HG02981 (cell line): ENCODE measurements around the gene PTPRT.
"Not testable (repeated sequence)": the region's sequence is repeated elsewhere in the genome, so short reads cannot be mapped to it uniquely, and the experiment has no call there.

ENCODE experiments used
- ATAC-seq: cut with Tn5 transposase; IDR thresholded peaks from one replicate; pipeline ENCODE4 v1.9.1; 2021; ENCODE audit warnings: mild to moderate bottlenecking, moderate library complexity; ENCODE audit not compliant: unreplicated experiment

The PTPRT gene

DNA sequence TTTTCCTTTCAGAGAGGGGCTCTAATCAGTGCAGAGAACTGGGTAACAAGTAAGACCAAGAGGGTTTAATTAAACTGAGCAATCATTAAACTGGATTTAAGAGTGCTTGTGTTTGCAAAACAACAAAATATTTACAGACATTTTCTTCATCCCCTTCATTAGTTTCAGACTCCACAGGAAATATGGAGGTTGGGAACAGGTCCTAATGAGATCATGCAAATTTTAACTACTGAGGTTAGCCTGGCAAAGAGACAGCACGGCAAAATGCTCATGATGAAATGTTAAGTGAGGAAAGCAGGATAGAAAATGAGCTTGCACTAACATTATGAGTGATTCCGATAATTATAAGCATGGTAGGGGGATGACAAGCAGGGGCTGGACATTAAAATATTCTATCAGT, 268.9 kb downstream of the PTPRT start:
- no peak for ATAC-seq

DNA sequence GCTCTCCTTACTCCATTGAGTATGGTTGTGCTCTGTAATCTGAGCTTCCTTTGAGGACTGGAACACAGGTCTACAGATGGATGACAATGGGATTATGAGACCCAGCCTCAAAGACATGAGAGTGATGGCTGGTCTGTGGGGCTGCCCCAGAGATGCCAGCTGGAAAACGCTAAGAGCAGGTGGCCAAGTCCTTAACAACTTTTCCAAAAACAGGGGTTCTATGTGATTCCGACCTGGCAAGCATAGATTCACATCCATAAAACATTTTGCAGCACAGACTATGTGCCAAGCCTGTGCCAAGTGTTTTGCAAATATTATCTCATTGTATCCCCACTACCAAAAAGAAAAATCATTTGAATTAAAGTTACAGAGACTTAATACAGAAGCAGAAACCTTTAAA, 270.4 kb downstream of the PTPRT start:
- no peak for ATAC-seq

DNA sequence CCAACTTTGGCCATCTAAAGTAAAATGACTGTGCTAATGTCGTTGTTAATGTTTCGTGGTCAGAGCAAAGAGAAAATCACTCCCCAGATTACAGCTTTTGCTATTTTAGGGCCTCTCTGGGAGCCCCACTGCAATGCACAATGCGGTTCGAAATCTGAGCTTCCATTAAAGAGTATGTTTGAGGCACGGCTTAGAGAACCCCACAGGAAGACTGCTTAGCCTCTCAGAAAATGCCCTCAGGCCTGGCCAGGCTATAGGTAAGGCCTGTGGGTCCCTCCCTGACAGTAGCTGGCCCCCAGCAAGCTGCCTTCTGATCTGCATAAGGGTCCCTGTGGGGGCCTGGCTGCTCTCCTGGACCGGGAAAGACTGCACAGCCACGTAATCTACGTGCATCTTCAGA, 274.6 kb downstream of the PTPRT start:
- no peak for ATAC-seq

DNA sequence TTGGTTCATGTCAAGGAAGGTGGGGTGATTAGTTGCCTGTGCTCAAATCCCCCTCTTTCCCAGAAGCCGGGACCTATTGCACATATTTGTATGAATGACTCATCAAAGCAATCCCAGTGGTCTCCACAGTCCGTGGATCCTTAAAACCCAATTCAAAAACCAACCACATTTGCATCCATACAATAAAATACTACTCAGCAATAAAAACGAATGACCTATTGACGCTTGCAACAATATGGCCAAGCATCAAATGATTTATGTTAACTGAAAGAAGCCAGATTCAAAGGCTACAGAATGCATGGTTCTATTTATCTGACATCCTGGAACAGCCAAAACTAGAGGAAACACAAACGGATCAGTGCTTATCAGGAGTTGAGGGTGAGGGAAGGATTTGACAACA, 275.4 kb downstream of the PTPRT start:
- ATAC-seq, result no peak

DNA sequence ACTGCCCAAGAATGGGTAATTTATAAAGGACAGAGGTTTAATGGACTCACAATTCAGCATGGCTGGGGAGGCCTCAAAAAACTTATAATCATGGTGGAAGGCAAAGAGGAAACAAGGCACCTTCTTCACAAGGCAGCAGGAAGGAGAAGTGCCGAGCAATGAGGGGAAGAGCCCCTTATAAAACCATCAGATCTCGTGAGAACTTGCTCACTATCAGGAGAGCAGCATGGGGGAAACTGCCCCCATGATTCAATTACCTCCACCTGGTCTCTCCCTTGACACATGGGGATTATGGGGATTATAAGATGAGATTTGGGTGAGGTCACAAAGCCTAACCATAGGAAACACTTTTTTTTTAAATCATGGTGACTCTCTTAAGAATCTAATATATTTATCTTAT, 278.9 kb downstream of the PTPRT start:
- not testable (repeated sequence) for ATAC-seq

DNA sequence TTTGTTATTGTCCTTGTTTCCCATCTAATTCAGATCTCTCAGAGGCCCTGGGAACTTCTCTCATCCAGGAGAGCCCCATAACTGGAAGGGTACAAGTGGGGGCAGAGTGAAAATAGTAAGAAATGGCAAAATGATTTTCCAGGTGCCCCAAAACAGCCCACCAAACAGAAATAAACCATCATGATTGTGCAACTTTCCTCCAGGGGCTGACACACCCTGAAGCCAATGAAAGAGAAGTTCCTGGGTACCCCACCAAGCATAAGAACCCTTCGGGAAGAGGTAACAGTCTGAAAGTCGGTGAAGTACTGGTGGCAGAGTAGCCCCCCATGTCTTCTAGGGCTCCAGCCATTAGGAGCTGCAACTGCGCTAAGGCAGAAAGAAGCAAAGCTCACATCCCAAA, 282.0 kb downstream of the PTPRT start:
- ATAC-seq, result no peak

DNA sequence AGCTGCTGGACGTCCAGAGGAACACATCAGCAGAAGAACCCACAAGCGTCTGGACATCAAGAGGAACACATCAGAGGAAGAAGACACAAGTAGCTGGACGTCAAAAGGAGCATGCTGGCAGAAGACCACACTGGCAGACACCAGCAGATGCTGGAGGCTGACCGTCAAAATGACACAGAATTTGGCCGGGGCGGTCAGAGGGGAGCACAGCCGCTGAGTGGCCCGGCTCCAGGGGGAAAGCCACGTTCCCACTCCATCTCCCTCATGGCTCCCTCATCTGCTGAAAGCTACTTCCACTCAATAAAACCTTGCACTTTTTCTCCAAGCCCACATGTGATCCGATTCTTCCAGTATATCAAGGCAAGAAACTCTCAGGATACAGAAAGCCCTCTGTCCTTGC, 283.6 kb downstream of the PTPRT start:
- ATAC-seq, result no peak

DNA sequence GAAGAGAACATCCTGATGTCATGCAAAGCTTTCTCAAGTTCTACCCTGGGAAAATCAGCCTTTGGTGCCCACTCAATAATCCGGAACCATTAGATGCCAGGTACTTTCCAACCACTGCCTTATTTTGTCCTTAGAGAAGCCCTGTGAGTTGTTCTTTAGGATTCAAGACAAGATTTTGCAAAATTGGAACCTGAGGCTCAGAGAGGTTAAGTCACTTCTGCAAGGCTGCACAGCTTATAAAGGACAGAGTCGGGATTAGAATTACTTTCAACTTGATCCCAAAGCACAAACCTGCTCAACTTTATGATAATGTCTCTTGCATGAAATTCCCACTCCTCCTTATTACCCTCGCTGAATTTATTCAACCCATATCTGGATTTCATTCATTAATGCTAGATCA, 287.2 kb downstream of the PTPRT start:
- ATAC-seq, result no peak

DNA sequence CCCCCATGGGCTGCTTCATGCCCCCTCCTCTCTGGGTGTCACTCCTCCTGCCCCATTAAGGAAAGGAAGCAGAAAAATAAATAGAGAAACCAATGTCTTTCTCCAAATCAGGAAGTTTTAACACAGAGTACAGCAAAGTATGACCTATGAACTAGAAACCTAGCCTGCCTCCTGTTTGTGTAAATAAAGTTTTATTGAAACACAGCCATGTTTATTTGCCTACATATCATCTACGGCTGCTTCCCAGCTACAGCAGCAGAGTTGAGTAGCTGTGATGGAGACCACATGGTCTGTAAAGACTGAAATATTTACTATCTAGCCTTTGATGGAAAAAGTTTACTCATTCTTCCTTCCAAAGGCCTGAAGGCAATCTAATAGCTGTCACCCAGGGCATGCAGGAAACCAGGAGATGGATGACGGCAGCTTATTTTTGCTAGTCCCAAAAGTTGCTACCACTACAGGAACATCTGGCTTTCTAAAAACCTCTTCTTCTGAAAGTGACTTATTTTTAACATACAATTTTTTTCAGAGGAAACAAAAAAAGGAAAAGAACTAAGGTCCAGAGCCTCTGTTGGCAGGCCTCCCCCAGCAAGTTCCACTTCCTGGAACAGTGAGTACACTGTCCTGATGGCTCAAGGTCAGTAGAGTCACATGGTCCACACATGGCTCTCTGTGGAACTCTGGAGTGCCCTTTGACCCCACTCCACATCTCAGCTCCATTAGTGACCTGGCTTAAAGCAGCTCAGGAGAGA, 287.8 kb downstream of the PTPRT start:
- ATAC-seq, result no peak

DNA sequence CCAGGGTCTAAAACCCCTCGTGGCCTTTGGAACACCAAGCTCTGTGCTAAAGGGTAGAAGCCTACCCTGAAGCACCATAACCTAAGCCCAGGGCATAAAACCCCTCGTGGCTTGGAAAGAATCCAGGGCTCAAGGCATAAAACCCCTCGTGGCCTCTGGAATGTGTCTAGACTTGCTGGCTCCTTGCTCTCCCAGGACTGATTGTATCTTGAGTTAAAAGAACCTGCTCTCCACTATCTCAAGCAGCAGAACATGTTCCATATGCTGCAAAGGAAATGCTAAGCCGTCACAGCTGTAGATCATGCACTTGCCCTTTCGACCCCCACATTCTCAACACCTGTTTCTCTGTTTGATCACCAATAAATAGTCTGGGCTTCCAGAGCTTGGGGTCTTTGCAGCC, 288.9 kb downstream of the PTPRT start:
- ATAC-seq, result not testable (repeated sequence)

DNA sequence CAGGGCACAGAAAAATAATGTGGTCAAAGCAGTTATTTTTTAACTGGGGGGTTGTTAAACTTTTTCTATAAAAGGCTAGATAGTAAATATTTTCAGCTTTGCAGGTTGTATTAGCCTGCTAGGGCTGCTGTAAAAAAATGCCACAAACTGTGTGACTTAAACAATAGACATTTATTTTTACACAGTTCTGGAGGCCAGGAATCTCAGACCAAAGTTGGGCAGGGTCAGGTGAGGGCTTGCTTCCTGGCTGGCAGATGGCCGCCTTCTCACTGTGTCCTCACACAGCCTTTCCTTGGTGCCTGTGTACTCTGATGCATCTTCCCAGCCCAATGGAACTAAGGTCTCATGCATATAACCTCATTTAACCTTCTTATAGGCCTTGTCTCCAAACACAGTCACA, 294.7 kb downstream of the PTPRT start:
- ATAC-seq, result no peak

DNA sequence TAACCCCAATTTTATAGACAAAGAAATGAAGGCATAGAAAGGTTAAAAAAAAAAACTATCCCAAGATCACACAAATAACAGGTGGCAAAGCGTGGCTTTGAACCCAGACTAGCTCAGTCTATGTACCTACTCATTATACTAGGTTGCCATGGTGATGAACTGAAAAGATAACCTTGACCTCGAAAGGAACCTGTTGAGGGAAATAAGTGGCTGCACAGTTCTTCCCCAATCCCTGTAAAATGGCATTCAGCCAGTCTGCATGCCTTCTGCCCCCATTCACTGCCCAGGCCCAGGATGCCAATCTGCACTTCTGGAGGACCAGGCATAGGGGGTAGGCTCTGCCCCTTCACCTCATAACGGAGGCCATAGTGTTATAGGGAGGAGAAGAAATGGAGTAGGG, 295.2 kb downstream of the PTPRT start:
- no peak for ATAC-seq

DNA sequence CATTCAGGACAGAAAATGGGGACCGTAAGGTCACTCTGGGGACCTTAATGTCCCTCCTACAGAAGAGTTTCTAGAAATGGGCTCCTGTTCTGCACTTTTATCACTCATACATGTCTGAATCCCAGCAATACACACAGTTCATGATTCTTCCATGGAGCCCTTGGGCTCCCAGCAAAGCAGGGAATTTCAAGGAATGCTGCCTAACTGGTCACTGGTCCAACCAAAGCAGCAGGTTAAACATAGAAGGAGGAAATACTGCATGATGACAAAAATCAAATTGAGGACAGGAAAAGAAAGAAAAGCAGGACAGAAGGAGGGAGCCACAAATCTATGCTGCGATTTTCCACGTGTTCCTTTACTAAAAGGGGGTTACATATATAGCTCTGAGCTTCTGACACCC, 300.2 kb downstream of the PTPRT start:
- ATAC-seq, result no peak

DNA sequence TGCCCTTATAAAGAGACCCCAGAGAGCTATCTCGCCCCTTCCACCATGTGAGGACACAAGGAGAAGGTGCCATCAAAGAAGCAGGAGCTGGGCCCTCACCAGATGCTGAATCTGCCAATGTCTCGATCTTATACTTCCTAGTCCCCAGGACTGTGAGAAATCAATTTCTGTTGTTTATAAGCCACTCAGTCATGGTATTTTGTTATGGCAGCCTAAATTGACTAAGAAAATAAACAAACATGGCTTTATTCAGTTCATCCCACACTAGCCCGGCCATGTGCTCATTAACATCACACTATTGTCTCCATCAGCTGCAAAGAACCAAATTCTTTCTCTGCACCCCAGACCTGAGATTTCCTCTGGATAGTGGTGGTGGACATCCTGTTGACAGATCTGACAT, 302.4 kb downstream of the PTPRT start:
- ATAC-seq, result no peak

DNA sequence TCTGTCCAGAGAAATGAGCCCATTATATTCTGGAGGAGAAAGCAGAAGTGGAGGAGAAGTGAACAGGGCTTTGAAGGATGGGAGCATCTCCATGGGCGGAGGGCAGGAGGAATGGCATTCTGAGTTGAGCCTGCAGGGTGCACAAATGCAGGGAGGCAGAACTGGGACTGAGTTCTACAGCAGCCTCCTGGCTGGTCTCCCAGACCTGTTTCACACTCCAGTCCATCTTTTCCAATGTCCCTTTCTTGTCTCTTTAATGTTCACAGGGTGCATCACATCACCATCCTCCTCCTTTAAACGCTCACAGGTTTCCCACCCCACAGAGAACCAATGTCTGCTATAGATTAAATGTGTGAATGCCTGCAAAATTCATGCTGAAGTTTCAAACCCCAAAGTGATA, 302.9 kb downstream of the PTPRT start:
- no peak for ATAC-seq

DNA sequence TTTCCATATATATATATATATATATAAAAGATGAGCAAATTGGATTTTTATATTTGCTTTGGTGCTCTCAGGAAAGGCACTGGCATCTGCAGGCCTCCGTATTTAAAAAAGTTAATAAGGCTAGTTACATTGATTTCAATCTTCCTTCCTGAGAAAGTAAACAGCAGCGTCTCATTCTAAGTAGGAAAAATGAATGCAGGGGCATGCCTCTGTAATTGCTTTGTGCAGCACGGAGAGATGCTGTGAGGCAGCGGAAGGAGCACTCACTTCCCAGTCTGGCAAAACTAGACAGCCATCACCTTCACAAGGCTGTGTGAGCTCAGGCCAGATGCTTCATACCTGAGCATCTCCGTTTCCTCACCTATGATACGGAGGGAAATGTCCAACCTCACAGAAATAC, 303.7 kb downstream of the PTPRT start:
- no peak for ATAC-seq

DNA sequence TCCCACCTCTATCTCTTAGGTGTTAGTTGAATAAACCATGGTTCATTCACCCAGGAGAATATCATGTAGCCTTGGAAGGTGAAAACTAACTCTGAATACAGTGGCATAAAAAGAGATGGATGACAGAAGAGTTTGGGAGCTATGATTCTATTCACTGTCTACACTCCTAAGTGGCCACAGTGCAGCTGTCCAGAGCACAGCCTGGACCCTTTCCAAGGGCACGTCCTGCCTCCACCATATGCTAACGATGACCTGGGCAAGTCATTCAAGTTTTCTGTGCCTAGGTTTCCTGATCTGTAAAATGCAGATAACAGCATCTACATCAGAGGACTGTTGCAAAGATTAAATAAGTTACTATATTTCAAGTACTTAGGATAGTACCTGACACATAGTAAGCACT, 314.1 kb downstream of the PTPRT start:
- ATAC-seq, result no peak

DNA sequence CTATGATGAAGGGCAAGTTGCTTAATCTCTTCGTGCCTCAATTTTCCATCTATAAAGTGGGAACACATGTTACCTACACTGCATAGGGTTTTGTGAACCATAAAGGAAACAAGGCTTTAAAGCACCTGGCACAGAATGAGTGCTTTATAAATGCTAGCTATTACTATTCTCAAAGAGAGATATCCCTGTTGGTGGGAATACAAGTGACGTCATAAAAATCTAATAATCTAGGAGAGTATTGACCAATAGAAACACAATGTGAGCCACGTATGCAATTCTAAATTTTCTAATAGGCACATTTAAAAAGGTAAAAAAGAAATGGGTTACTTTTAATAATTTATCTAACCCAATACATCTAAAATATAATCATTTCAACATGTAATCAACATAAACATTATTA, 316.4 kb downstream of the PTPRT start:
- no peak for ATAC-seq

DNA sequence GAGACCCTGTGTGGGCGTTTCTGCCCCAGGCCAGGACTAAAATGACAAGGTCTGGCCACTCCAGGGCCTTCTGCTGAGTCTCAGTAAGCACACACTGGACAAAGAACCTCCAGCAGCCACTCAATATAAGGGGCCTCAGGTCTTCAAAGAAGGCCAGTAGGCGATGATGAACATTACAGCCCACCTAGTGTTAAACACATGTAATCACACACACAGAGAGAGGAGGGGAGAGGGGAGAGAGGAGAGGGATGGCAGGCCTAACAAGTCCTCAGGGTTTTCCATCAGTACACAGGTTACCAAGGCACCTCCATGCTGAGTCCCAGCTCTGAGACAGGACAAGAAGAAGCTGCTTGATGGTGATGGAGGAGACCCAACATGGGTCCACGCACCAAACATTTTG, 325.6 kb downstream of the PTPRT start:
- ATAC-seq, result no peak

DNA sequence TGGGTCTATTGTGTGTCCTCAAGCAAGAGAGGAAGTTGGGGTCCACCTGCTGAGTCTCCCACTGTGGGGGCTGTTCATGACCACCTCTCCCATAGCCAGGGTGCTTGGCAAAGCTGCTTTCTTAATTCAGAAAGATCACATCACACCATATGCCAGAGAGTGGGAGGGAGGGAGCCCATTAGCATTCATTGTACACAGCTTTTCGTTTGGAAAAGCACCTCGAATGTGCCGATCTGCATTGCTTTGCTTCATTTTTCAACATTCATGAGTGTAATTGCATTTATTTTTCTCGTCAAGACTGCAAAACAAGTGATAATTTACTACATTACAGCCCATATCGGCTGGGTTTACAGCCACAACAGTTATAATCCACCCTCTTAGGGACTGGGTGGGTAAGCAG, 327.3 kb downstream of the PTPRT start:
- ATAC-seq, result no peak

DNA sequence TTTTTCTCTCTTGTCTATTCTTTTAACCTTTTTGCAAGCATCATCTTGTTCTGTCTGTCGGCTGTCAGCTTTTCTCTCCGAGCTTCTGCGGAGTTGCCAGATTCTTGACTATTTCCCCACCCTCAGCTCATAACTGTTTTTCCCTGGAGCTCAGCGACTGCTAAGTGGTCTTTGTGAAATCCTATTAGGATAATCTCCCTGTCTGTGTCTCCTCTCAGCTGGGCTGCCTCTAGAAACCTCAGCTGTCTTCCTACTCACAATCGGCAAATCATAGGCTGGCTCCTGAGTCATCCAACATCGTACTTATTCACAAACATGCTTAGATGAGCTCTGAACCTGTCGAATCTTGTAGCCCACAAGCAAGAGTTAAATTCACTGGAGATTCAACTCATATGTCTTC, 332.3 kb downstream of the PTPRT start:
- ATAC-seq, result no peak

DNA sequence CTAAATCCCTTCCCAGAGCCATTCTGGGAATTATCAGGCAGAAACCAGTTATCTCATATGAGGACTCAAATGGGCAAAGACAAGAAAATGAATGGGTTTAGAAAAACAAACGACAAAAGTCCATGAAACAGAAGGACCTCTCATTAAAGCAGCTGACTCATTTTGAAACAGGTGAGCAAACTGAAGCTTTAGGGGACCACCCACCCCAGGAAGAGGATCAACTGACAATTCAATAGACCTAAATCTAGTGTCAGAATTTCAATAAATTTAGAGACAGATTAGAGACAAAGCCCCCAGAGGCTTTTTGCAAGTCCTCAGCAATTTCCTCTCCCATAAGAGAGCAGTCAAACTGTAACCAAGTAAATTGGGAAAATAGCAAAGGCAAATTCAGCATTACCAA, 333.8 kb downstream of the PTPRT start:
- ATAC-seq, result no peak

DNA sequence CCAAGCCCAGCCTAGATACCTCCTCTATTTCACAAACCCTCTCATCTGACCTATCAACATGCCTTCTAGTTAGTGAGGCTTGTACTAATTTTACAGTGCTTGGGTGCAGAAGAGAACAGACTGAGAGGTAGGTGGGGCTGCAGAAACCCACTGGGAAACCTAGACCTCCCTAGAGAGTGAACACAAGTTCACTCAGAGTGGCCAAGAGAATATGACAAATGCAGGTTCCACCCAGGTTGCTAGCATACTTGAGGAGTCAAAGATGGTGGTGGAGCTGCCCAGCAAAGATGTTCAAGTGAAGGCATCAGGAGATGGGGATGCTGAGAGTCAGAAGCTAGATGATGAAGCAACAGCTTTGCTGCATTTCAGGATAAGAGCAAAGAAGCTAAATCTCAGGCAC, 337.0 kb downstream of the PTPRT start:
- ATAC-seq, result no peak
